ENCODE measurements around the gene CLBA1. TPM values are rescaled to one million over a fixed set of nuclear protein-coding genes. Genes with fewer than 3 reads are reported as not detected.
"Not testable (repeated sequence)": the region's sequence is repeated elsewhere in the genome, so short reads cannot be mapped to it uniquely, and the experiment has no call there.

The CLBA1 gene
- total RNA-seq, 6 experiments from 2014 or later: 1.5 to 3.3 (median 2.5) TPM

DNA sequence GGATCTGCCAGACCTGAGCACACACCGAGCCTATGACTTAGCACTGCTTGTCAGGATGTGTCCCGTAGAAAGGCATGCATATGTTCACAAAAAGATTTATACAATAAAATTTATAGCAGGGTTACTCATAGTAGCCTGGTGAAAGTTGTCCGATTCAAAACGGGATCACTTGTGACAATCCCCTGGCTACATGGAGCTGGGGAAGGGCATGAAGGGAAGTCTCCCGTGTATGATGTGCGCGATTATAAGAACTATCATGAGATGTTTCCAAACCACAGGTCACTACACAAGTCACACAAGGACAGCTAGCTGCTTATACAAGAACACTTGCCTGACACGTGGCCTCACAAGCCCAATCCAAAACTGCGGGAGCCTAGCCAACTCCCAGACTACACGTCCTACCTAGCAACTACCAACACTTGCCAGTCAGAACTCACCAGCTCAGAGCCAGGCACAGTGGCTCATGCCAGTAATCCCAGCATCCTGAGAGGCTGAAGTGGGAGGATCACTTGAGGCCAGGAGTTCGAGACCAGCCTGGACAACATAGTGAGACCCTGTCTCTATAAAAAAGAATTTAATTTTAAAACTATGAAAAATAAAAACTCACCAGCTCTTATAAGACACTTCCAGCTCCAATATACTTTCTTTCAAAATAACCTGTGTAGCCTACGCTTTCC, 42.8 kb downstream of the CLBA1 start:
- WGBS (ENCODE audit: insufficient coverage, low coverage, low lambda C conversion rate, missing lambda C conversion rate): 73% methylated on average over 10 of the region's 12 CpGs
- Histone ChIP-seq H3K36me3 (no peaks in the 10 kb centered on the region), H3K27me3 (no peaks in the 10 kb centered on the region), H3K27ac (no peak overlapping the region), H3K9me3 (no peaks in the 10 kb centered on the region), H3K4me1 (no peaks in the 10 kb centered on the region), H3K4me3 (no peak overlapping the region)
- DNase-seq (no peak), ATAC-seq (no peak)
- intact Hi-C loops (cut with DNase I): no loop called here
- TF ChIP-seq POLR2A (IDR thresholded peaks at IDR 0.05) (no peak), CTCF (IDR thresholded peaks at IDR 0.05) (no peak)

DNA sequence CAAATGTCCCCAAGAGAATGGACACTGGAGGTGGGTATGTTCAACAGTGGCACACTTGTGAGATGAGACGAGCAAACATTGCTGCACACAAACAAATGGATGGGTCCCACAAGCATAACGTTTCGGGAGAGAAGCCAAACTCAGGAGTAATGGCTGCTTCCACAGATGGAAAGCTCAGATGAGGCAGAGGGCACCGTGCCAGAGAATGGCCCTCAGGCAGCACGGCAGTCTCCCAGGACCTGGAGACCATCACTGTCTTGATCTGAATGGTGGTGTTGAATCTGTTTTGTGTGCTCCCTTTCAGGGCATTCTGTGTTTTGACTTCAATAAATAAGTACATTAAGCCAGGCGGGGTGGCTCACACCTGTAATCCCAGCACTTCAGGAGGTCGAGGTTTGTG, 43.8 kb downstream of the CLBA1 start:
- H3K4me3 ChIP-seq: no peak overlapping the region
- intact Hi-C loops (cut with DNase I): no loop called here
- H3K4me1 ChIP-seq: no peaks in the 10 kb centered on the region
- TF ChIP-seq POLR2A (IDR thresholded peaks at IDR 0.05) (no peak), CTCF (IDR thresholded peaks at IDR 0.05) (no peak)
- DNase-seq (peak in 1 of 3 donors; percentile 15), ATAC-seq (no peak)
- no peaks in the 10 kb centered on the region for H3K36me3 ChIP-seq
- no peaks in the 10 kb centered on the region for H3K27me3 ChIP-seq
- H3K9me3 ChIP-seq: no peaks in the 10 kb centered on the region
- 64% methylated on average over 6 of the region's 7 CpGs for WGBS (ENCODE audit: insufficient coverage, low coverage, low lambda C conversion rate, missing lambda C conversion rate)
- no peak overlapping the region for H3K27ac ChIP-seq

DNA sequence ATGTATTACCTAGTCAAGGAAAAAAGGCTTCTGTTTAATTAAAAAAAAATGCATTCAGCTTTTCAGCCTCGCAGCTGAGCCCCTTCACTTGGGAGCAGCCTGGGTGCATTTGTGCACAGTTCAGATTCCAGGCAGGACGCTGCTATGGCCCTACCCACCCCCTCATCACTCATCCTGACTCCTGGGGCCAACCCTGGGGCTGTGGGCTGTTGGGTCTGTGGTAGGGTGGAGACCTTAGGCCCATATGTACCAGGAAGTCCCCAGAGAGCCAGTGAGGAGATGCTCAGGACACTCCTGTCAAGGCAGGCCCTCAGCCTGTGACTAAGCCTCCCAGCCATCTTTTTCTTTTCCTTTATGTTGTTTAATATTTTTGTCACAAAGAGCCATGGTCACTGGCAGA, 44.6 kb downstream of the CLBA1 start:
- Histone ChIP-seq H3K27ac (no peak overlapping the region), H3K36me3 (no peaks in the 10 kb centered on the region), H3K4me3 (no peak overlapping the region), H3K27me3 (no peaks in the 10 kb centered on the region), H3K4me1 (no peaks in the 10 kb centered on the region), H3K9me3 (no peaks in the 10 kb centered on the region)
- DNase-seq (peak in 1 of 3 donors; percentile 18), ATAC-seq (no peak)
- TF ChIP-seq POLR2A (IDR thresholded peaks at IDR 0.05) (no peak), CTCF (IDR thresholded peaks at IDR 0.05) (no peak)
- WGBS (ENCODE audit: insufficient coverage, low coverage, low lambda C conversion rate, missing lambda C conversion rate): 60% methylated on average over 2 of the region's 2 CpGs
- intact Hi-C loops (cut with DNase I): no loop called here

DNA sequence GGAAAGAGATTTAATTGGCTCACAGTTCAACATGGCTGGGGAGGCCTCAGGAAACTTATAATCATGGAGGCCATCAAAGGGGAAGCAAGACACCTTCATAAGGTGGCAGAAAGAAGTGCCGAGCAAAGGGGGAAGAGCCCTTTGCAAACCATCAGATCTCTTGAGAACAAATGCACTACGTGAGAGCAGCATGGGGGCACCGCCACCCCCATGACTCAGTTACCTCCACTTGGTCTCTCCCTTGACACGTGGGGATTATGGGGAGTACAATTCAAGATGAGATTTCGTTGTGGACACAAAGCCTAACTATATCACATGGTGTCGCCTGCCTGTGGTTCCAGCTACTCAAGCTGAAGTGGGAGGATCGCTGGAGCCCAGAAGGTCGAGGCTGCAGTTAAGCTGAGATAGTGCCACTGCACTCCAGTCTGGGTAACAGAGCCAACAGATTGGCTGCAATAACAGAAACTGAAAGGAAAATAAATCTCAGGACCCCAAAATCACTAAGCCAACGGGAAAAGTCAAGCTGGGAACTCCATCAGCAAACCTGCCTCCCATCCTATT, 45.3 kb downstream of the CLBA1 start:
- no peaks in the 10 kb centered on the region for H3K9me3 ChIP-seq
- H3K36me3 ChIP-seq: no peaks in the 10 kb centered on the region
- no peaks in the 10 kb centered on the region for H3K27me3 ChIP-seq
- 56% methylated on average over 5 of the region's 9 CpGs for WGBS (ENCODE audit: insufficient coverage, low coverage, low lambda C conversion rate, missing lambda C conversion rate)
- DNase-seq: peak in 1 of 3 donors; percentile 4
- H3K4me3 ChIP-seq: no peak overlapping the region
- ATAC-seq: no peak
- no peaks in the 10 kb centered on the region for H3K4me1 ChIP-seq
- no peak overlapping the region for H3K27ac ChIP-seq
- TF ChIP-seq CTCF (IDR thresholded peaks at IDR 0.05): no peak
- no peak for TF ChIP-seq POLR2A (IDR thresholded peaks at IDR 0.05)
- intact Hi-C loops (cut with DNase I): no loop called here

- H3K36me3 ChIP-seq; intact Hi-C loops (cut with DNase I); H3K27me3 ChIP-seq; H3K9me3 ChIP-seq; ATAC-seq; DNase-seq; H3K27ac ChIP-seq; H3K4me3 ChIP-seq; H3K4me1 ChIP-seq: not testable (repeated sequence)
- WGBS (ENCODE audit: insufficient coverage, low coverage, low lambda C conversion rate, missing lambda C conversion rate): 72% methylated on average over 5 of the region's 5 CpGs
Measured at GRCh38 chr14:105032451-105032901, 46.9 kb downstream of the CLBA1 start.

DNA sequence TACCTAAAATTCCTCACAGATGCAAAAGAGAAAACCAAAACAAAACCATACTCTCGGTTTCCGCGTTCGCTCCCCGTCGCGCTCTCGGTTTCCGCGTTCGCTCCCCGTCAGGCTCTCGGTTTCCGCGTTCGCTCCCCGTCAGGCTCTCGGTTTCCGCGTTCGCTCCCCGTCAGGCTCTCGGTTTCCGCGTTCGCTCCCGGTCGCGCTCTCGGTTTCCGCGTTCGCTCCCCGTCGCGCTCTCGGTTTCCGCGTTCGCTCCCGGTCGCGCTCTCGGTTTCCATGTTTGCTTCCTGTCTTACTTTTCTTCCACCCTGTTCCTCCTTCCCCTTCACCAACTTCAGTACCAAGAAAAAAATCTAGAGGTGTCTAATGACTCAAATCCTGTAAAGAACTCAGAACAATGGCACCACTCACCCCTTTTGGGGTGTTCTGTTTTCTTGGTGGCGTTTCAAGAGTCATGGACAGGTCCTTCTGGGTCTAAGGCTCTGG, 47.9 kb downstream of the CLBA1 start:
- 12% methylated on average over 45 of the region's 45 CpGs for WGBS (ENCODE audit: insufficient coverage, low coverage, low lambda C conversion rate, missing lambda C conversion rate)
- H3K4me3 ChIP-seq: peak overlapping the region; percentile 2 to 27 (median 25)

More for the DNA sequence above, 47.9 kb downstream of the CLBA1 start:
- H3K27me3 ChIP-seq; ATAC-seq; H3K27ac ChIP-seq; H3K4me1 ChIP-seq; DNase-seq; H3K36me3 ChIP-seq; intact Hi-C loops (cut with DNase I); H3K9me3 ChIP-seq: not testable (repeated sequence)
